Panc1 (cell line): ENCODE results near the gene ATP7B. TPM values are rescaled to one million over a fixed set of nuclear protein-coding genes. Genes with fewer than 3 reads are reported as not detected.

Source experiments
- ATAC-seq: fragments of 200-7000 bp; cut with Tn5 transposase; 2 replicates; pipeline ENCODE4 v1.9.1; 2020; ENCODE audit warnings: mild to moderate bottlenecking, moderate library complexity
- BruUV-seq: library from RNA; stranded (reverse); fragments of 400-500 nt; replicated peaks from 2 replicates; lab custom pipeline; 2021; lab: Mats Ljungman, UMichigan
- CTCF ChIA-PET: fragments of 300-600 bp; sonication (Branson Sonifier 250); formaldehyde crosslinking; loops from one replicate; lab custom pipeline; 2022; ENCODE audit warnings: antibody characterized with exemption; lab: Charles Lee
- POLR2A ChIA-PET: fragments of 300-600 bp; sonication (Branson Sonifier 250); formaldehyde crosslinking; loops from one replicate; lab custom pipeline; 2022; ENCODE audit warnings: antibody characterized with exemption; lab: Charles Lee
- DNase-seq: peaks from one replicate; pipeline ENCODE4 v3.0.0-alpha.2; 2010; ENCODE audit warnings: low read depth, low spot score
- H3K27ac ChIP-seq: 2 replicates; pipeline ENCODE4 v1.5.1; 2011; ENCODE audit warnings: mild to moderate bottlenecking, low read length, inconsistent platforms
- H3K27me3 ChIP-seq: fragments of 200-500 bp; sonication (Bioruptor generic); 2 replicates; pipeline ENCODE4 v1.6.0; 2014; ENCODE audit warnings: low read length, inconsistent platforms; ENCODE audit not compliant: control insufficient read depth, insufficient read depth
- H3K36me3 ChIP-seq: fragments of 200-500 bp; sonication (Bioruptor generic); 2 replicates; pipeline ENCODE4 v1.5.1; 2014; ENCODE audit warnings: inconsistent platforms, mild to moderate bottlenecking, low read length, moderate library complexity; ENCODE audit not compliant: control insufficient read depth, insufficient read depth
- H3K4me1 ChIP-seq: 2 replicates; pipeline ENCODE4 v1.5.1; 2011; ENCODE audit warnings: inconsistent platforms, mild to moderate bottlenecking, low read length, moderate library complexity; ENCODE audit not compliant: control insufficient read depth, insufficient read depth
- H3K4me3 ChIP-seq, 2 experiments: 2 replicates each; pipeline ENCODE4 v1.5.1; 2011 to 2012; ENCODE audit warnings: low read depth in 2 of 2, low read length in 2 of 2, mild to moderate bottlenecking in 2 of 2, inconsistent platforms in 1 of 2, moderate library complexity in 1 of 2
- H3K9me3 ChIP-seq: fragments of 200-500 bp; sonication (Bioruptor generic); 2 replicates; pipeline ENCODE4 v1.5.1; 2014; ENCODE audit warnings: low read depth, mild to moderate bottlenecking, inconsistent platforms, low read length, moderate library complexity; ENCODE audit not compliant: control insufficient read depth, insufficient read depth
- POLR2AphosphoS5 ChIP-seq: IDR thresholded peaks from 2 replicates; pipeline ENCODE4 v1.6.1; 2012; ENCODE audit warnings: mild to moderate bottlenecking, low read depth, low read length, moderate library complexity
- SIN3A ChIP-seq: IDR thresholded peaks from 2 replicates; pipeline ENCODE4 v1.6.1; 2012; ENCODE audit warnings: low read depth, mild to moderate bottlenecking, low read length, moderate library complexity, borderline replicate concordance; ENCODE audit not compliant: insufficient read depth
- TCF7L2 ChIP-seq: IDR thresholded peaks from 2 replicates; pipeline ENCODE4 v1.6.1; 2011; ENCODE audit warnings: mild to moderate bottlenecking, low read depth, low read length, inconsistent platforms
- in situ Hi-C: cut with HindIII; loops from 2 replicates; pipeline ENCODE4 v1.10.0; 2016; ENCODE audit warnings: low sequenced_read_pairs, low pct_unique_long_range_greater_than_20kb
- intact Hi-C: fragments of 100-400 bp; cut with micrococcal nuclease; formaldehyde crosslinking; loops from one replicate; pipeline ENCODE4 v1.10.0; 2022; ENCODE audit not compliant: unreplicated experiment
- total RNA-seq: library from RNA; stranded (reverse); gene quantifications from one replicate; pipeline ENCODE4 v1.2.1, GENCODE V29; 2021; ENCODE audit not compliant: unreplicated experiment
- TF ChIP-seq, protein P1 (sequence below): fragments of 450-650 bp; IDR thresholded peaks from 2 replicates; pipeline ENCODE4 v1.5.1; 2017; ENCODE audit warnings: mild to moderate bottlenecking
- TF ChIP-seq, protein P2 (sequence below), 2 experiments: IDR thresholded peaks; 2 replicates each; pipeline ENCODE4 v1.6.1; 2011 to 2012; ENCODE audit warnings: low read depth in 2 of 2, control low read depth in 1 of 2, low read length in 1 of 2, mild to moderate bottlenecking in 1 of 2, moderate library complexity in 1 of 2; ENCODE audit not compliant: insufficient read depth in 1 of 2

Gene ATP7B
- total RNA-seq, 1 experiment from 2014 or later = 19.6 TPM

DNA sequence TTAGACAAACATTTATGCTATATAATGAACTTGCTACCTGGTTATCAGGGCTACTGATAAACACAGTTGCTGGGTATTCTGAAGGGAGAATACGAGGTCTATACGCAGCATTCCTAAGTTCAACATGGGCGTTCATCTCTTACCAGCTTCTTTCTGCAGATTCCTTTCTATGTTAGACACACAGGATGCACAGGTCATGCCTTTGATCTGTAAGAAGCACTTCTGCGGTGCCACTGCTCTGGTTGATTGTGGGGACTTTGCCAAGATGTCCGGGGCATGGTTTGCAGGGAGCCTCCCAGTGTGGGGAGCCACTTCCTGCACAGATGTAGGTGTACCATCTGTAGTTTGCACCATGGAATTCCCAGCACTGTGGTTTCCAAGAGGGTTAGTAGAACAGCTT lies 40.9 kb downstream of the ATP7B start:
- TF ChIP-seq TCF7L2 = no peak
- TF ChIP-seq SIN3A = no peak
- no peak for TF ChIP-seq POLR2AphosphoS5
- TF ChIP-seq, protein P1, sequence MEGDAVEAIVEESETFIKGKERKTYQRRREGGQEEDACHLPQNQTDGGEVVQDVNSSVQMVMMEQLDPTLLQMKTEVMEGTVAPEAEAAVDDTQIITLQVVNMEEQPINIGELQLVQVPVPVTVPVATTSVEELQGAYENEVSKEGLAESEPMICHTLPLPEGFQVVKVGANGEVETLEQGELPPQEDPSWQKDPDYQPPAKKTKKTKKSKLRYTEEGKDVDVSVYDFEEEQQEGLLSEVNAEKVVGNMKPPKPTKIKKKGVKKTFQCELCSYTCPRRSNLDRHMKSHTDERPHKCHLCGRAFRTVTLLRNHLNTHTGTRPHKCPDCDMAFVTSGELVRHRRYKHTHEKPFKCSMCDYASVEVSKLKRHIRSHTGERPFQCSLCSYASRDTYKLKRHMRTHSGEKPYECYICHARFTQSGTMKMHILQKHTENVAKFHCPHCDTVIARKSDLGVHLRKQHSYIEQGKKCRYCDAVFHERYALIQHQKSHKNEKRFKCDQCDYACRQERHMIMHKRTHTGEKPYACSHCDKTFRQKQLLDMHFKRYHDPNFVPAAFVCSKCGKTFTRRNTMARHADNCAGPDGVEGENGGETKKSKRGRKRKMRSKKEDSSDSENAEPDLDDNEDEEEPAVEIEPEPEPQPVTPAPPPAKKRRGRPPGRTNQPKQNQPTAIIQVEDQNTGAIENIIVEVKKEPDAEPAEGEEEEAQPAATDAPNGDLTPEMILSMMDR = no peak
- TF ChIP-seq, protein P2, sequence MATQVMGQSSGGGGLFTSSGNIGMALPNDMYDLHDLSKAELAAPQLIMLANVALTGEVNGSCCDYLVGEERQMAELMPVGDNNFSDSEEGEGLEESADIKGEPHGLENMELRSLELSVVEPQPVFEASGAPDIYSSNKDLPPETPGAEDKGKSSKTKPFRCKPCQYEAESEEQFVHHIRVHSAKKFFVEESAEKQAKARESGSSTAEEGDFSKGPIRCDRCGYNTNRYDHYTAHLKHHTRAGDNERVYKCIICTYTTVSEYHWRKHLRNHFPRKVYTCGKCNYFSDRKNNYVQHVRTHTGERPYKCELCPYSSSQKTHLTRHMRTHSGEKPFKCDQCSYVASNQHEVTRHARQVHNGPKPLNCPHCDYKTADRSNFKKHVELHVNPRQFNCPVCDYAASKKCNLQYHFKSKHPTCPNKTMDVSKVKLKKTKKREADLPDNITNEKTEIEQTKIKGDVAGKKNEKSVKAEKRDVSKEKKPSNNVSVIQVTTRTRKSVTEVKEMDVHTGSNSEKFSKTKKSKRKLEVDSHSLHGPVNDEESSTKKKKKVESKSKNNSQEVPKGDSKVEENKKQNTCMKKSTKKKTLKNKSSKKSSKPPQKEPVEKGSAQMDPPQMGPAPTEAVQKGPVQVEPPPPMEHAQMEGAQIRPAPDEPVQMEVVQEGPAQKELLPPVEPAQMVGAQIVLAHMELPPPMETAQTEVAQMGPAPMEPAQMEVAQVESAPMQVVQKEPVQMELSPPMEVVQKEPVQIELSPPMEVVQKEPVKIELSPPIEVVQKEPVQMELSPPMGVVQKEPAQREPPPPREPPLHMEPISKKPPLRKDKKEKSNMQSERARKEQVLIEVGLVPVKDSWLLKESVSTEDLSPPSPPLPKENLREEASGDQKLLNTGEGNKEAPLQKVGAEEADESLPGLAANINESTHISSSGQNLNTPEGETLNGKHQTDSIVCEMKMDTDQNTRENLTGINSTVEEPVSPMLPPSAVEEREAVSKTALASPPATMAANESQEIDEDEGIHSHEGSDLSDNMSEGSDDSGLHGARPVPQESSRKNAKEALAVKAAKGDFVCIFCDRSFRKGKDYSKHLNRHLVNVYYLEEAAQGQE (IDR thresholded peaks at IDR 0.05; ENCODE audit: insufficient read depth in 1 of 2, low read depth in 2 of 2, low read length in 1 of 2) = no peak
- H3K9me3 ChIP-seq = no peaks in the 10 kb centered on the region
- DNase-seq (no peak), ATAC-seq (no peak)
- intact Hi-C loops = no loop called here
- POLR2A ChIA-PET = no interaction called here
- no TSS peak for BruUV-seq
- CTCF ChIA-PET = no interaction called here
- H3K27me3 ChIP-seq = no peaks in the 10 kb centered on the region
- H3K36me3 ChIP-seq = no peaks in the 10 kb centered on the region
- H3K4me1 ChIP-seq = 0 out of 2 replicates have a peak, but pooled peaks cover 2% of the 10 kb centered on the region
- in situ Hi-C loops = no loop called here
- no peak overlapping the region for H3K4me3 ChIP-seq
- H3K27ac ChIP-seq = no peak overlapping the region

GRCh38 chr13:51967482-51968446 lies 43.5 kb downstream of the ATP7B start:
- Histone ChIP-seq H3K36me3 (no peaks in the 10 kb centered on the region), H3K27me3 (no peaks in the 10 kb centered on the region), H3K4me1 (0 out of 2 replicates have a peak, but pooled peaks cover 2% of the 10 kb centered on the region), H3K4me3 (no peak overlapping the region), H3K9me3 (no peaks in the 10 kb centered on the region), H3K27ac (no peak overlapping the region)
- no TSS peak for BruUV-seq
- no peak for TF ChIP-seq TCF7L2
- no peak for TF ChIP-seq SIN3A
- TF ChIP-seq, protein P2 (IDR thresholded peaks at IDR 0.05; ENCODE audit: insufficient read depth in 1 of 2, low read depth in 2 of 2, low read length in 1 of 2) = no peak
- TF ChIP-seq POLR2AphosphoS5 = no peak
- TF ChIP-seq, protein P1 = no peak
- DNase-seq (no peak), ATAC-seq (no peak)
- intact Hi-C loops (no loop called here), in situ Hi-C loops (no loop called here)
- POLR2A ChIA-PET = no interaction called here
- CTCF ChIA-PET = no interaction called here
